AG09309 (cell line): ENCODE data around the gene TOMT.
"Not testable (repeated sequence)": the region's sequence is repeated elsewhere in the genome, so short reads cannot be mapped to it uniquely, and the experiment has no call there.

Source experiments
- DNase-seq: peaks from one replicate; pipeline ENCODE4 v3.0.0-alpha.2; 2010; ENCODE audit warnings: low read depth
- H3K4me3 ChIP-seq: 2 replicates; pipeline ENCODE4 v1.5.1; 2011; ENCODE audit warnings: mild to moderate bottlenecking, low read depth, low read length, moderate library complexity; ENCODE audit not compliant: control insufficient read depth
- CTCF ChIP-seq: IDR thresholded peaks from 2 replicates; pipeline ENCODE4 v1.5.1; 2011; ENCODE audit warnings: mild to moderate bottlenecking, low read depth, low read length, inconsistent platforms; ENCODE audit not compliant: insufficient read depth, control insufficient read depth; ENCODE audit errors: missing control alignments

The TOMT gene

GRCh38 chr11:72144807-72145565 lies 39.3 kb downstream of the TOMT start:
- no peak overlapping the region for H3K4me3 ChIP-seq
- peak; percentile 70 for DNase-seq
- no peak for TF ChIP-seq CTCF

GRCh38 chr11:72146625-72147024 lies 40.9 kb downstream of the TOMT start:
- no peak for TF ChIP-seq CTCF
- no peak for DNase-seq
- no peak overlapping the region for H3K4me3 ChIP-seq

GRCh38 chr11:72150882-72151281 lies 45.2 kb downstream of the TOMT start:
- TF ChIP-seq CTCF = no peak
- no peak for DNase-seq
- H3K4me3 ChIP-seq = no peak overlapping the region

GRCh38 chr11:72153874-72154273 lies 48.1 kb downstream of the TOMT start:
- not testable (repeated sequence) for H3K4me3 ChIP-seq, DNase-seq

GRCh38 chr11:72154816-72155215 lies 49.1 kb downstream of the TOMT start:
- H3K4me3 ChIP-seq = no peak overlapping the region
- DNase-seq = no peak
- no peak for TF ChIP-seq CTCF

GRCh38 chr11:72155751-72156150 lies 50.0 kb downstream of the TOMT start:
- no peak for DNase-seq
- TF ChIP-seq CTCF = no peak
- no peak overlapping the region for H3K4me3 ChIP-seq

GRCh38 chr11:72157131-72157530 lies 51.4 kb downstream of the TOMT start:
- no peak overlapping the region for H3K4me3 ChIP-seq
- no peak for DNase-seq
- TF ChIP-seq CTCF = no peak
